ENCODE data around the gene ACTN1.

Gene ACTN1

DNA sequence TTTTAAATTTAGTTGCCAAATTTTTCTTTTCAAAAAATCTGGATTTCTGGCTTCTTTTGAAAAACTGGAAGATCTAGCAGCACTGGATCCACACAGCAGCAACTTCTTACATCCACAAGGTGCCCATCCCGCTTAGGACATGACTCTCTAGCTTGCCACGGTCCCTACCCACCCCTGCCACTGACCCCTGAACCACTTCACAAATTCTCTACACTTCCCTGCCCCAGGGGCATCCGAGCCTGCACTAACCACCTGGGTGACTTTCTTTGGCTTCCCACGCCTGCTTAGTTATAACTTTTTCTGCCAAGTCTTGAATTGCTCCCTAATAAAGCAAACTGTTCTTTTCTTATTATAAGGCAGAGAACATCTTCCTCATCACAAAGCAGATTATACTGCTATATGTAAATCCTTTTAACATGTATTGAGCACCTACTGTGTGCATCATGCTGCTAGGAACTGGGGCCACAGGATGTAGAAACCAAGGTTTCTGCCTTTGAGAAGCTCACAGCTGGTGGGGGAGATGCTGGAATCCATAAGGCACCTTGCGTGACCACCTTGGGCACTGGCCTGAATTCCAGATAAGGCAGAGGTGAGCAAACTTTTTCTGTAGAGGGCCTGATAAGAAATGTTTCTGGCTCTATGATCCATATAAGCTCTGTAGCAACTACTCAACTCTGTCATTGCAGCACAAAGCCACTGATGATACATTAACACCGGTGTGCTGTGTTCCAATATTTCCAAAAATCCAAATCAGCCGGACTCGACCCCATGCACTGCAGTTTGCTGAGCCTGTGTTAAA, 59.8 kb downstream of the ACTN1 start:
- in situ Hi-C loops (cut with MboI; ENCODE audit: low sequenced_read_pairs), result no loop called here

- in situ Hi-C loops (cut with MboI; ENCODE audit: low sequenced_read_pairs), result no loop called here
Observed at GRCh38 chr14:68918612-68919011, 60.5 kb downstream of the ACTN1 start.

- in situ Hi-C loops (cut with MboI; ENCODE audit: low sequenced_read_pairs), result no loop called here
Observed at GRCh38 chr14:68916358-68916941, 62.7 kb downstream of the ACTN1 start.

DNA sequence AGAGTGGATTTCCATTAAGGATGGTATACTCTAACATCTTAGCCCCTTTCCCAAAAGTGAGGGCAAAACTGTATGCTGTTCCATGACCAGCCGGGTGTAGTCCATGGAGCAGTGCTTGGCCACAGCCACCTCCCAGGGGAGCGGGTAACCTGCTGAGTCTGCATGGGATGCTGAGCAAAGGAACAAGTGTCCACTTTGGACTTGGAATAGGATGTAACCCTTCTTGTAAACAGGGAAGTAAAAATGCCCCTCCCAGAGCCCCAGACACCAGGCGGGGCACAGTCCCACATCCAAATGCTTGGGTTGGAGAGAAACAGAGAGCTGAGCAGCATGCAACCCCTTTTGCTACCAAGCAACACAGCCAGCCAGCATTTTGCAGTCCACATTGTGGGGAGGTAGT, 65.6 kb downstream of the ACTN1 start:
- in situ Hi-C loops (cut with MboI; ENCODE audit: low sequenced_read_pairs), result no loop called here

DNA sequence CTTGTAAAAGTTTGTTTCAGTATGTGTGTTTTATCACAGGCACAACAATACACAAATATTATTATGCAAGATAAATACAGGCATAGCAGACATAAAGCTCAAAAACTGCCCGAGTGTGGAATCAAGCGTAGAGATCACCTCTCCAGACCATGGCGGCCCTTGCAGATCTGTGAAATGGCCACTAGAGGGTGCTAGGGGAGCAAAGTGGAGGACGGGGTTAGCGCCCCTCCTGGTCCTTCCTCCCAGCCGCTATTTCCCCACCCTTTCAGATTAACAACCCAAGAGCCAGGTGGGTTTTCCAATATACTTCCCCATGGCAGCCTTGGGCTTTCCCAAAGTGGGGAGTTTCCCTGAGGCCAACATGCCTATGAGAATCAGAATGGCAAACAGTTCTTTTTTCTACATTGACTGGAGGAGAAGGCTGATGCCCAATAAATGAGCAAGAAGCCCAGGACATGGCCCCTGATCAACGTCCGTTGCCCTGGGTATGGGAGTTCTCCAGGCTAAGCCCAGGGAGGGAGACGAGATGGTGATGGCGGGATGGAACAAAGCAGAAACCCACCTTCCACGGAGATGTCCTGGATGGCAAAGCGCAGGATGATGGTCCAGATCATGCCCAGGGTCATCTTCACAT, 67.4 kb downstream of the ACTN1 start:
- in situ Hi-C loops (cut with MboI; ENCODE audit: low sequenced_read_pairs), result no loop called here

DNA sequence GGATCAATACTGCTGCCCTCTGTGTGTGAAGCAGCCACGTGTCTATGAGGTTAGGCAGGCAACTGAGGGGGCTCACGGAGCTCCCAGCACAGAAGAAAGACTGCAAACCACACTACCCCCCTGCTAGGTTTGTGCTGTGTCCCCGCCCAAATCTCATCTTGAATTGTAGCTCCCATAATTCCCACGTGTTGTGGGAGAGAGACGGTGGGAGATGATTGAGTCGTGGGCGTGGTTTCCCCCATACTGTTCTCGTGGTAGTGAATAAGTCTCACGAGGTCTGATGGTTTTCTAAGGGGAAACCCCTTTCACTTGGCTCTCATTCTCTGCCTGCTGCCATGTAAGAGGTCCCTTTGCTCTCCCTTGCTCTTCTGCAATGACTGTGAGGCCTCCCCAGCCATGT, 68.6 kb downstream of the ACTN1 start:
- in situ Hi-C loops (cut with MboI; ENCODE audit: low sequenced_read_pairs), result no loop called here

GRCh38 chr14:68908803-68909202, 70.3 kb downstream of the ACTN1 start:
- in situ Hi-C loops (cut with MboI; ENCODE audit: low sequenced_read_pairs), result no loop called here

GRCh38 chr14:68908201-68908600, 70.9 kb downstream of the ACTN1 start:
- in situ Hi-C loops (cut with MboI; ENCODE audit: low sequenced_read_pairs), result no loop called here

GRCh38 chr14:68906439-68906838, 72.7 kb downstream of the ACTN1 start:
- in situ Hi-C loops (cut with MboI; ENCODE audit: low sequenced_read_pairs), result no loop called here

DNA sequence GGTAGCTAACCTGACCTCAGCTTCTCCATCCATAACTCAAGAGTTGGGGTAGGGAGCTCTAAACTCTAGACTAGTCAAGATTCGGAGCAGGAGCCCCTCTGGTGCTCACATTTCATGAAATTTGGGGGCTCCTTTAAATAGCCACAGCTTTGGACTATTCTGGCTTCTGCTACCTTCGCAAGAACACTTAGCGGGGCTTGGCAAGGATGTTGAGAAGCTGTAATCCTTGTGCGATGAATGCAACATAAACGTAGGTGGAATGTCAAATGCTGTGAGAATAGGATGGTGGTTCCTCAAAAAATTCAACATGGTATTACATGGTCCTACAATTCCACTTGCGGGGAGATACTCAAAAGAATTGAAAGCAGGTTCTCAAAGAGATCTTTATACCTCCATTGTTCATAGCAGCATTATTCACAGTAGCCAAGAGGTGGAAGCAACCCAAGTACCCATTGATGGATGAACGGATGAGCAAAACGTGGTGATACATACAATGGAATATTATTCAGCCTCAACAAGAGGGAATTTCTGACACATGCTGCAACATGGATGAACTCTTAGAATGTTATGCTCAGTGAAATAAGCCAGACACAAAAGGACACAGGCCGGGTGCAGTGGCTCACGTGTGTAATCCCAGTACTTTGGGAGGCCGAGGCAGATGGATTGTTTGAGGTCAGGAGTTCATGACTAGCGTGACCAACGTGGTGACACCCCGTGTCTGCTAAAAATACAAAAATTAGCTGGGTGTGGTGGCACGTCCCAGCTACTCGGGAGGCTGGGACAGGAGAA, 73.8 kb downstream of the ACTN1 start:
- in situ Hi-C loops (cut with MboI; ENCODE audit: low sequenced_read_pairs), result no loop called here

GRCh38 chr14:68902357-68902756, 76.7 kb downstream of the ACTN1 start:
- in situ Hi-C loops (cut with MboI; ENCODE audit: low sequenced_read_pairs), result no loop called here

DNA sequence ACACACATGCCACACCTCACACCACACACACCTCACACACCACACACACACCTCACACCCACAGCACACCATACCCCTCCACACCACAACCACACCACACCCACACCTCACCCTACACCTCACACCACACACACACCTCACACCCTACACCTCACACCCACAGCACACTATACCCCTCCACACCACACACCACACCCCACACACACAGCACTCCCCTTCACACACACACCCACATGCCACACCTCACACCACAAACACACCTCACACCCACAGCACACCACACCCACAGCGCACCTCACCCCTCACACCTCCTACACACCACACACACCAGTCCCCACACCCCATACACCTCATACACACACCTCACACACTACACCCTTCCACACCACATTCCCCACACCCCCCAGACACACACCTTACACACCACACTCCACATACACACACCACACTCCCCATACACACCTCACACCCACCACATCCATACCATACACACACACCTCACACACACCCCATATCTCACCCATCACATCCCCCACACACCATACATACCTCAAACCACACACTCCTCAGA, 80.0 kb downstream of the ACTN1 start:
- in situ Hi-C loops (cut with MboI; ENCODE audit: low sequenced_read_pairs), result no loop called here

- in situ Hi-C loops (cut with MboI; ENCODE audit: low sequenced_read_pairs), result no loop called here
Observed at GRCh38 chr14:68898248-68899032, 80.7 kb downstream of the ACTN1 start.

DNA sequence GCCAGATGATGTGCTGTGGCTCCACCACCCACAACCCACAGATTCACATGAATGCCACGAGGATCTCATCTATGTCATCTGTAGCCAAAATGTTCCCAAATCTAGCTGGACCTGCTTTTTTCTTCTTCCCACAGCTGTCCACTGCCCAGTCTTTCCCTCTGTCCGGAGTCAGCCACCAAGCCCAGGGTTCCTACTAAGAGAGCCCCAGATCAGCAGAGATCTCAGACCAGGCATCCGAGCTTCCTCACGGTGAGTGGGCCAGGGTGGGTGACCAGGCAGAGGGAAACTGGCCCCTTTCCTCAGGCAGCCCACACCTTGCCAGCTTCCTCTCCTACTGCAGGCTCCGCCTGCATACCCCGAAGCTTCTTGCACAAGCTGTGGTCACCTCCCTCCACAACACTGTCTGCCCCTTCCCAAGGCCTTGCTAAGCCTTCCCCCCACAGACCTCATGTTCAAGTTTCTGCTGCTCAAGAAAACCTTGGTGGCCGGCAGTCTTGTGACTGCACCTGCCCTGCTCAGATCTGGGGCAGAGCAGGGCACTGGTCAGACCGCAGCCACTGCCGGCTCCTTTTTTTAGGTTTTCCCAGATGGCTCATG, 81.4 kb downstream of the ACTN1 start:
- in situ Hi-C loops (cut with MboI; ENCODE audit: low sequenced_read_pairs), result no loop called here

DNA sequence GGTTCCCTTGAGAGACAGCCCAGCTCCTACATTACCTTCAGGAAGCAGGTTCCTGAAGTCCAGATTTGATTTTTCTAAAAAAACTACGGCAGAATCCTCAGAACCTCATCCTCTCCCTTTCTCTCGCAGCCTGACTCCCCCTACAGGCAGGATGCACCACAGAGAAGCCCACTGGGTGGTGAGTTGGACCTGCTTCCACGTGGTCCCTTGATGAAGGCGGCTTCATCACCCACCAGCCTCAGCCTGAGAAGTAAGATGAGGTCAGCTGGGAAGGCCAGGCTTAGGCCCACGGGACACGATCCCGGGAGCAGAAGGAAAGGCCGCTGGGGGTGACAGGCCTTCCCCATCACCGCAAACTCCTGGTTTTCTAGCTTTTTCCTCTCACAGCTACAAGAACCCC, 83.0 kb downstream of the ACTN1 start:
- in situ Hi-C loops (cut with MboI; ENCODE audit: low sequenced_read_pairs), result no loop called here

GRCh38 chr14:68894802-68895703, 84.0 kb downstream of the ACTN1 start:
- in situ Hi-C loops (cut with MboI; ENCODE audit: low sequenced_read_pairs), result no loop called here

- in situ Hi-C loops (cut with MboI; ENCODE audit: low sequenced_read_pairs), result no loop called here
Observed at GRCh38 chr14:68894123-68894522, 85.0 kb downstream of the ACTN1 start.

- in situ Hi-C loops (cut with MboI; ENCODE audit: low sequenced_read_pairs), result no loop called here
Observed at GRCh38 chr14:68893566-68893965, 85.5 kb downstream of the ACTN1 start.

GRCh38 chr14:68892961-68893360, 86.1 kb downstream of the ACTN1 start:
- in situ Hi-C loops (cut with MboI; ENCODE audit: low sequenced_read_pairs), result no loop called here

All from hTERT RPE-1 (cell line).